HS-27A (cell line): ENCODE results near the gene SMIM10L2A.
"Not testable (repeated sequence)": the region's sequence is repeated elsewhere in the genome, so short reads cannot be mapped to it uniquely, and the experiment has no call there.

Source experiments
- DNase-seq: peaks from one replicate; pipeline ENCODE4 v3.0.0-alpha.2; 2012; ENCODE audit warnings: low read depth, missing footprints

Gene SMIM10L2A

DNA sequence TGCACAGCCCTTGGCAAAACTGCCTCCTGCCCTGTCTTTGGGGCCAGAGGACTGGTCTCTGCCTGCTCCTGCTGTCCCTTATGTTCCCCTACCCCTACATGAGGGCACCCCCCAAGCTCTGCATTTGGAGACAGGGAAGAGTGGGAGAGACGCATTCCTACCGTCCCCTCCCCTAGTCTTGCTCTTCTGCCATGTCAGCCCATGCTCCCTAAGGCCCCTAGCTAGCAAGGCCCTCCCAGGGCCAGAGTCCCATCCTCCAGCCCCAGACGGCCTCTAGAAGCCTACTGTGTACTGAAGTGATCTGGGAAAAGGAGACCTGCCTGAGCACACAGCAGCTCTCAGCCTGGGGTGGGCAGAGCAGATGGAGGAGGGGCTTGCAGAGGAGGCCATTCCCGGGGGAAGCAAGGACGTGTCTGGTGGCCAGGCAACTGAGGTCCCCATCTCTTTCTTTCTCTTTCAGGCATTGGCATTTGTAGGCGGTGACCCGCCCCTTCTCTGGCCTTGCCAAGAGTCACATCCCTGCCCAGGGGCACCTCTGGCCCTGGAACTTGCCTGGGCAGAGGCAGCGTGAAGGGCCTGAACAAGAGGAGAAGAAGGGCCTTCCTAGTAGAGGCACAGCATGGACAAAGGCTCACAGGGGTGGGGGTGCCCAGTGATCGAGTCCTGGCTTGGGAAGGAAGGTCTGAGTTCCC is 1.6 kb downstream of the SMIM10L2A start:
- not testable (repeated sequence) for DNase-seq

DNA sequence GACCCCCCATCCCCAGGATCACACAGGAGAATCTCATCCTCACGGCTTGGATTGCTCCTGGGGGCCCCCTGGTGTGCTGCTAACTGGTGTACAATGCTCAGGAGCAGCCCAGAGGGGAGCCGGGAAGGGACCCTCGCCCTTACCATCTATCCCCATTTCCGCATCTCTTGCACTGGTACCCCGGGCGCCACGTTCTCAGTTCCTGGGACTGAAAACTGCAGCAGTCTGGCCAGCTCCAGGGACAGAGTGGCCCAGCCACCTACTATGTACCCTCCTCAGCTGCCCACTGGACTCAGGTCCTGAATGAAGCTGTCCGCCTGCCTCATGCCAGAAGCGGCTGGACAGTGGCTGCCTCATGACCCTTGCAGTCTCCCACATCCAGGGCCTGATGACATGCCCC is 2.7 kb downstream of the SMIM10L2A start:
- DNase-seq: no peak

DNA sequence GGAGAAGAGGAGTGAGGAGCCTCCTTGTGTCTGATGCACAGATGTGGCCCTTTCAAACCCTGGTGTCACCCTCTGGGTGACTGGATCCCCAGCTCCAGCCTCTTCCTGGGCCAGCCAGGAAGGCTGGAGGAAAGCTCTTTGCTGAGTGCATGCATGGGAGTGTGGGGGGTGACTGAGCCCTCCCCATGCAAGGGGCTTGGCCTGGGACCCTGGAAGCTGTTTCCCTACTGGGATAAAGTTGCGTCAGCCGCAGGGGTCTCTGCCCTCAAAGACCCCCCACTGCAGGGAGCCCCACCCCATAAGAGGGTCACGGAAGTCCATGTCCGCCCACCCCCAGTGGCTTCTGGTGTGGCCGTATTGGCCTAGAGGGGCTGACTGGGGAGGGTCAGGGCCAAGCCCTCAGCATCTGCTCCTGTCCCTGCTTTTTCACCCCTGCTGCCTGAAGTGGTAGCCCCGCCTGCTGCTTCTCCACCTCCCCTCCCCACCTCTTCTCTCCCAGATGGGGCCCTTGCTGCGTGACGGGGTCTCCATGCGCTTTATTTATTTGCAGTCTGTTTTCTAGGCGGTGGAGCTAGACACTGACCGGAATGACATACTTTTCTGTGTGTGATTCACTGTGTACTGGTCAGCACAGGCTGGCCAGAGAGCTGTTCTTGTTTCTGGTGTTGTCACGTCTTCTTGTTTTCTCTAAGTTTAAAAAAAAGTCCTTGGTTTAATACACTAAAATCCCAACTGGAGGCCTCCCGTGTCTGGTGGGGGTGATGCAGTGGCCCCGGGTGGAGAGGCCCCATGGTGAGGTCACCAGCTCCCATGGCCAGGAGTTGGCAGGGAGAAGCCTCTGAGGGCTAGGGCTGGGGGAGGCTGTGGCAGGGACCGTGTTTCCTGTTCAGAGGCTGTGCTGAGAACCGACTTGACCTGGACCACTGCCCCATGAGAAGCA is 3.6 kb downstream of the SMIM10L2A start:
- no peak for DNase-seq

DNA sequence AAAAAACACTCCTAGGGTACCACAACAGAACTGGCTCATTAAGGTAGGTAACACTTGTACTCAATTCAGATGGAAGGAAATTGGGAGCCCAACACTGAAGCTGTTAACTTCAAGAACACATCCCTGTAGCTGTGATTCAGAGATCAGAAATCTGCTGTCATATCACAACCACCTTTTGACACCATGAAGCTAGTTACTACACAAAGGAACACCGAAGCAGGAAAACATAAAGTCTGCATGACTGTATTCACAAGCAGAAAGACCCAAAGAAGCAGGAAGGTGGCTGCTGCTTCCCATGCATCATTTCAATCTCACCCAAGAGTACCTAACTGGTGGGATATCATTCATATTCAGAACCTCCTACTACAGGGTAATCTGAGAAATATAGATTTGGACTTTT is 7.7 kb downstream of the SMIM10L2A start:
- DNase-seq: no peak

DNA sequence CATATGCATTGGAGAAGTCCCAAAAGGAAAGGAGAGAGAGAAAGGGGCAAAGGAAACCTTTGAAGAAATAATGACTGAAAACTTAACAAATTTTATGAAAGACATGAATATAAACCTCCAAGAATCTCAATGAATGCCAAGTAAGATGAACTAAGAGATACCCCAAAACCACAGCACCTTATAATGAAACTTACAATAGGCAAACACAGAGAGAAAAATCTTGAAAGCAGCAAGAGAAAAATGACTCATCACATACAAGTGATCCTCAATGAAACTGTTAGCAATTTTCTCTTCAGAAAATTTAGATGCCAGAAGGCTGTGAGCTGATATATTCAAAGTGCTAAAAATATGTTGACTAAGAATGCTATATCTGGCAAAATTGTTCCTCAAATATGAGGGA is 10.1 kb downstream of the SMIM10L2A start:
- DNase-seq: no peak

DNA sequence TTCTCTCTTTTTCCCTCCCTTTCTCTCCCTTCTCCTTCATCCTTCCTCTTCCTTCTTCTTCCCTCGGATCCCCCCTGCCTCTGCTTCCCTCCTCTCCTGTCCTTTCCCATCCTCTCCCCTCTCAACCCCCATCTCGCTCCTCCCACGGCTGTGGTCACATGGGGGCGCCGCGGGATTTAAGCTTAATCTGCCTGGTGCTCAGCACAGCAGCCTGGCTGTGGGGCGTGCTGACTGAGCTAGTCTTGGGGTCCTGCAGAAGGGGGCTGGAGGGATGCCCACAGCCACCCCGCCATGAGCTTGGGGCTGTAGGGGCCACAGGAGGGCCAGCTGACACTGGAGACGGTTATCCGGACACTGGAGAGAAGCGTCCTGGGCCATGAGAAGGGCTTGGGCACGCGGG is 10.7 kb downstream of the SMIM10L2A start:
- no peak for DNase-seq

DNA sequence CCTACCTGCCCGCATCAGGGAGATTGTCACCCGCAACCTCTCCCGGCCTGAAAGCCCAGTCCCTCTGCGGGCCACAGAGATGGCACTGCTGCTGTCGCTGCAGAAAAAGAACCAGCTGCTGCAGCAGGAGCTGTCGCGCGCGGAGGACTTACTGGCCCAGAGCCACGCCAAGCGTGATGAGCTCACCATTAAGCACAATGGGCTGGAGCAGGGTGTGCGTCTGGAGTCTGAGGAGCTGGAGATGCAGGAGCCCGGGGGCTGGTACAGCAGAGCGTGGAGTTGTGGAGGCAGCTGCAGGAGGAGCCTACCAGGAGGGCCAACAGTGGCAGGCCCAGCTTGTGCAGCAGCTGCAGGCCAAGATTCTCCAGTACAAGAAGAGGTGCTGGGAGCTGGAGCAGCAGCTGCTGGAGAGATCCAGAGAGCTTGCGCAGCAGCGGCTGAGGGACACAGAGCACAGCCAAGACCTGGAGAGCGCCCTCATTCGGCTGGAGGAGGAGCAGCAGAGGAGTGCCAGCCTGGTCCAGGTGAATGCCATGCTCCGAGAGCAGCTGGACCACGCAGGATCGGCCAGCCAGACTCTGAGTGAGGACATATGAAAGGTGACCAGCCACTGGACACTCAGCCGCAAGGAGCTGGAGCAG is 11.3 kb downstream of the SMIM10L2A start:
- no peak for DNase-seq

DNA sequence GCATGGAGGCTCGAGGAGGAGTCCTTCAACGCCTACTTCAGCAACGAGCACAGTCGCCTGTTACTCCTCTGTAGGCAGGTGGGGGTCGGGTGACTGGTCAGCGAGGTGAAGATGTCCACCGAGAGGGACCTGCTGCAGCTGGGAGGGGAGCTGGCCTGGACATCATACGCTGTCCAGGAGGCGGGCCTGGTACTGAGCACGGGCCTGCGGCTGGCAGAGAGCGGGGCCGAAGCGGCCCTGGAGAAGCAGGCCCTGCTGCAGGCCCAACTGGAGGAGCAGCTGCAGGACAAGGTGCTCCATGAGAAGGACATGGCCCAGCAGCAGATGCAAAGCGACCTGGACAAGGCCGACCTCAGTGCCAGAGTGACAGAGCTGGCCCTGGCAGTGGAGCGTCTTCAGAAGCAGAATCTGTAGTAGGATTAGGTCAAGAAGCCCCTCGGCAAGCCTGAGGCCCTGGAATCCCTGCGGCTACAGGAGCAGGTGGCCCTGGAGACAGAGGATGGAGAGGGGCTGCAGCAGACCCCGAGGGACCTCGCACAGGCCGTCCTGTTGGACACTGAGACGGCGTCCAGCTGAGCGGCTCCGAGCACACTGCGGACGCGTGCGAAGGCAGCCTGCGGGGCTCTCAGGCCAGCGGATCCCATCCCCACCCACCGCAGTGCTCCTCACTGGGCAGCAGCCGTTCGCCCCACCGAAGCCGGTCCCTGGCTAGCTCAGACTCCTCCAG is 11.9 kb downstream of the SMIM10L2A start:
- DNase-seq: no peak

DNA sequence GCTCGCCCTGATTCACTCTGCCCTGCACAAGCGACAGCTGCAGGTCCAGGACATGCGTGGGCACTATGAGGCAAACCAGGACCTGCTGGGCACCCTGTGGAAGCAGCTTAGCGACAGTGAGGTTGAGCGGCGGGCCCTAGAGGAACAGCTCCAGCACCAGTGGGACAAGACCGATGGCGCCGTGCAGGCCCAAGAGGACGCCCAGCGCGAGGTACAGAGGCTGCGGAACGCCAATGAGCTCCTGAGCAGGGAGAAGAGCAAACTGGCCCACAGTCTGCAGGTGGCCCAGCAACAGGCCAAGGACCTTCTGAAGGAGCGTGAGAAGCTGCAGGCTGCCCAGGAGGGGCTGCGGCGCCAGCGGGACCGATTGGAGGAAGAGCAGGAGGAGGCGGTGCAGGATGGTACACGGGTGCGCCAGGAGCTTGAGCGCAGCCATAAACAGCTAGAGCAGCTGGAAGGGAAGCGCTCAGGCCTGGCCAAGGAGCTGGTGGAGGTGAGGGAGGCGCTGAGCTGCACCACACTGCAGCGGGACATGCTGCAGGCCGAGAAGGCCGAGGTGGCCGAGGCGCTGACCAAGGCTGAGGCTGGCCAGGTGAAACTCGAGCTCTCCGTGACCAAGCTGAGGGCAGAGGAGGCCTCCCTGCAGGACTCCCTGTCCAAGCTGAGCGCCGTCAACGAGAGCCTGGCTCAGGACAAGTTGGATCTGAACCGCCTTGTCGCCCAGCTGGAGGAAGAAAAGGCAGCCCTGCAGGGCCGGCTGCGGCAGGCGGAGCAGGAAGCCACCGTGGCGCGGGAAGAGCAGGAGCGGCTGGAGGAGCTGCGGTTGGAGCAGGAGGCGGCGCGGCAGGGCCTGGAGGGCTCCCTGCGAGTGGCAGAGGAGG is 12.8 kb downstream of the SMIM10L2A start:
- no peak for DNase-seq

DNA sequence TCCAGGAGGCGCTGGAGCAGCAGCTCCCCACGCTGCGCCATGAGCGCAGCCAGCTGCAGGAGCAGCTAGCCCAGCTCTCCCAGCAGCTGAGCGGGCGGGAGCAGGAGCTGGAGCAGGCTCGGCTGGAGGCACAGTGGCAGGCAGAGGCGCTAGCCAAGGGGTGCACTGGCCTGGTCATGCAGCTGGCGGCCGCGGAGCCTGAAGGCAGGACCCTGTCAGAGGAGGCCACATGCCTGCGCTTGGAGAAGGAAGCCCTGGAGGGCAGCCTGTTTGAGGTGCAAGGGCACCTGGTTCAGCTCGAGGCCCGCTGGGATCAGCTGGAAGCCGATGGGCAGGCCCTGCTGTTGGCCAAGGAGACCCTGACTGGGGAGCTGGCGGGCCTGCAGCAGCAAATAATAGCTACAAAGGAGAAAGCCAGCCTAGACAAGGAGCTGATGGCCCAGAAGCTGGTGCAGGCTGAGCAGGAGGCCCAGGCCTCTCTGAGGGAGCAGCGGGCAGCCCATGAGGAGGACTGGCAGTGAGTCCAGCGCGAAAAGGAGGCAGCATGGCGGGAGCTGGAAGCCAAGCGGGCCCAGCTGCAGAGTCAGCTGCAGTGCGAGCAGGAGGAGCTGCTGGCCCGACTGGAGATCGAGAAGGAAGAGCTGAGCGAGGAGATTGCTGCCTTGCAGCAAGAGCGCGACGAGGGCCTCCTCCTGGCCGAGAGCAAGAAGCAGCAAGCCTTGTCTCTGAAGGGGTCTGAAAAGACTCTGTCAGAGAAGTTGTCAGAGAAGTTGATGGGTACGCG is 13.6 kb downstream of the SMIM10L2A start:
- DNase-seq: no peak

DNA sequence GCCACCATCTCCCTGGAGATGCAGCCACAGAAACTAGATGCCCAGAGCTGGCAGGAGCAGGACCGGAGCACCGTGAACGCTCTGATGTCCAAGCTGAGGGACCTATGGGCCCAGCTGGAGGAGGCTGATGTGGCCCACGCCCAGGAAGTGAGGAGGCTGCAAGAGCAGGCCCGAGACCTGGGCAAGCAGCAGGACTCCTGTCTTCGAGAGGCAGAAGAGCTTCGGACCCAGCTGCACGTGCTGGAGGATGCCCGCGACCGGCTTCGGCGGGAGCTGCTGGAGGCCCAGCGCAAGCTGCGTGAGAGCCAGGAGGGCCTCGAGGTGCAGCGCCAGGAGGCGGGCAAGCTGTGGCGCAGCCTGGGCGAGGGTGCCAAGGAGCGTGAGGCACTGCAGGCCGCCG is 14.2 kb downstream of the SMIM10L2A start:
- no peak for DNase-seq

DNA sequence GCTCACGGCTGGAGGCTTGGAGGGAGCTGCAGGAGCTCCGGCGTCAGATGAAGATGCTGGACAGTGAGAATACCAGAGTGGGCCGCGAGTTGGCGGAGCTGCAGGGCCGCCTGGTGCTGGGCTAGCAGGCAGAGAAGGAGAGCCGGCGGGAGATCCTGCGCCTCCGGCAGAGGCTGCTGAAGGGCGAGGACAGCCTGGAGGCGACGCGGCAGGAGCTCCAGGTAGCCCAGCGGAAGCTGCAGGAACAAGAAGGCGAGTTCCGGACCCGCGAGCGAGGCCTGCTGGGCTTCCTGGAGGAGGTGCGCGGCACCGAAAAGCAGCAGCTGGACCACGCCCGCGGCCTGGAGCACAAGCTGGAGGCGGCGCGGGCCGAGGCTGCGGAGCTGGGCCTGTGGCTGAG is 14.7 kb downstream of the SMIM10L2A start:
- DNase-seq: no peak

DNA sequence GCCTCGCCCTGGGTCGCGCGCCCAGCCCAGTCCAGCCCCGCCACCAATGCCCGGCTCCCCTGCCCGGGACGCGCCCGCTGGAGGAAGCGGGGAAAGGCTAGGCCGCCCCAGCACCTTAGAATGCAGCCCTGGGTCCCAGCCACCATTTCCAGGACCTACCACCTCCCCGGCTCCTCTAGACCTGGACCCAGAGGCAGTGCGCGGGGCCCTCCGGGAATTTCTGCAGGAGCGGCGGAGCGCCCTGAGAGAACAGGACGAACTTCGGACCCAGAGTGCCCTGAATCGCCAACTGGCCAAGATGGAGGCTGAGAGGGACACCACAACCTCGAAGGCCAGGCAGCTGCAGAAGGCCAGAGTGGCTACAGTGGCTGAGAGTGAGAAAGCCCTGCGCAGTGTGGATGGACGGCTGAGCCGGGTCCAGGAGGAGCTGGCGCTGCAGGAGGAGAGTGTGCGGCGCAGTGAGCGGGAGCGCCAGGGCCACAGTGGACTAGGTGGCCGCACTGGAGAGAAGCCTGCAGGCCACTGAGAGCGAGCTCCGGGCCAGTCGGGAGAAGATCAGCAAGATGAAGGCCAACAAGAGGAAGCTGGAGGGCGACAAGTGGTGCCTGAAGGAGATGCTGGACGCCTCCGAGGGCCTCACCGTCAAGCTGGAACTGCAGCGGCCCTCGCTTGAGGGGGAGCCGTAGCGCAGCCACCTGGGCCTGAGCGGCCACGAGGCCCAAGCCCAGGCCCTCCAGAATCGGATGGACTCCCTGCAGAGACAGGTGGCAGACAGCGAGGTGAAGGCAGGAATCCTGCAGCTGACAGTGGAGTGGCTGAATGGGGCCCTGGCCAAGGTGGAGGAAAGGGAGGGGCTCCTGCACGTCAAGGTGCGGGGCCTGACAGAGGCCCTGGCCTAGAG is 15.5 kb downstream of the SMIM10L2A start:
- no peak for DNase-seq

DNA sequence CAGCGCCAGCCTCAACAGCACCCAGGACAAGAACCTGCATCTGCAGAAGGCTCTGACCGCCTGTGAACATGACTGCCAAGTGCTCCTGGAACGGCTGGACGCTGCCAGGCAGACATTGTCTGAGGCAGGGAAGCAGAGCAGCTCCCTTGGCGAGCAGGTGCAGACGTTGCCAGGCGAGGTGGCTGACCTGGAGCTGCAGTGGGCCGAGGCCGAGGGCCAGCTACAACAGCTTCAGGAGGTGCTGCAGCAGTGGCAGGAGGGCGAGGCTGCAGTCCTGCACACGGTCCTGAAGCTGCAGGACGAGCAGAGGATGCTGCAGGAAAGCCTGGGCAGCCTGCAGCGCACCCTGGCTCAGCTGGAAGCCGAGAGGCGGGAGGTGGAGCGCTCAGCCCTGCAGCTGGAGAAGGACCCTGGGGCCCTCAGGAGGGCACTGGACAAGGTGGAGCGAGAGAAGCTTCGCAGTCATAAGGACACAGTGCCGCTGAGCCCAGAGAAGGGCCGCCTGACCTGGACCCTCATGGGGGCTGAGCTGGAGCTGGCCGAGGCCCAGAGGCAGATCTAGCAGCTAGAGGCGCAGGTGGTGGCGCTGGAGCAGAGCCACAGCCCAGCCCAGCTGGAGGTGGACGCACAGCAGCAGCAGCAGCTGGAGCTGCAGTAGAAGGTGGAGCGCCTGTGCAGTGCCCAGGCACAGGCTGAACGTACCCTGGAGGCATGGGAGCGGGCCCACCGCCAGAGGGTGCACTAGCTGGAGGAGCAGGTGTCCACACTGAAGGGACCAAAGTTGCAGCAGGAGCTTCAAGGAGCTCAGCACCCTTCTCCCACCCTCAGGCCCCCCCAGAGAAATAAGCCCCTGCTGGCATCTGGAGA is 16.4 kb downstream of the SMIM10L2A start:
- DNase-seq: no peak

DNA sequence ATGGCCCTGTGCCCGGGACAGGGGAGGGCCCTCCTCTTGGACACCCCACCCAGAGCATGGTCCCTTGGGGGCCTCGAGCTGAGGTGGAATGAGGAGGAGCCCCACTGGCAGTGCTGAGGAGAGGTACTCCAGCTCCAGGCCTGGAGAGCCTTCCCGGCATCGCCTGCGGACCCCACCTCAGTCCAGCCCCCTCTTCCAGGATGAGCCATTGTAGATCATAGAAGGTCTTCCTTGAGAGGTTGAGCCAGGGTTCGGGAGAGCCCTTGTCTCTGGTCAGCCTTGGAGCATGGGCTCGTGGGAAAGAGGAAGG is 16.9 kb downstream of the SMIM10L2A start:
- no peak for DNase-seq

DNA sequence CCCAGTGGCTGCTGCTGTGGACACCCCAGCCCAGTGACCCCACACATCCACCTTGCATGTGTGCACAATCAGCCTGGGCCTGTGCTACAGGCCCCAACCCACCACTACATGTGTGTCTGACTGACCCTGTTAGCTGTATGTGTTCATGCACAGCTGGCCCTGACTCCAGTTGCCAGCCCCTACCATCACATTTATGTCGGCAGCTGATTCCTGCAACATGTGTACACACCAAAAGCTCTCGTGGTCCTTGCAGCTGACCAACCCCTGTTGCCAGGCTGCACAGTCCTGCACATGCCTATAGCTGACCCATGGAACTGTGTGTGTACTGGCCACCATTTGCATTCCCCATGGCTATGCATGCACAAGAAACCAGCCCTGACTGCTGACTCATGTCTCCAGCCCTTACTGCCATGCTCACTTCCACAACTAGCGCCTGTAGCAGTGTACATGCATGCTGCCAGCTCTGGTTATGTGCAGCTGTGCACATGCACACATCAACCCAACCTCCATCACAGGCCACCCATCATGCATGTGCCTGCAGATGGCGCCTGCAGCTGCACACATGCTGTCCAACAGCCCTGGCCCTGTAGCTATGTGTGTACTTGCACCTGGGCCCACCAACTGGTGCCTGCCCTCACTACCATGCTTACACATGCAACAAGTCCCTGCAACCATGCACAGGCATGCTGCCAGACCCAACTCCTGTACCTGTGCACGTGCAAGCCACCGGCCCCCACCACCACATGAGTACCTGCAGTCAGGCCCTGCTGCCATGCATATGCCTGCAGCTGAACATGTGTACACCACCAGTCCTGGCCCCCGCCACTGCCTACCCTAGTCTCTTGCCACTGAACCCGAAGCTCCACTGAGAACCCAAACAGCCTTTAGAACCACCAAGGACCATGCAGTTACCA is 28.1 kb downstream of the SMIM10L2A start:
- DNase-seq: no peak

DNA sequence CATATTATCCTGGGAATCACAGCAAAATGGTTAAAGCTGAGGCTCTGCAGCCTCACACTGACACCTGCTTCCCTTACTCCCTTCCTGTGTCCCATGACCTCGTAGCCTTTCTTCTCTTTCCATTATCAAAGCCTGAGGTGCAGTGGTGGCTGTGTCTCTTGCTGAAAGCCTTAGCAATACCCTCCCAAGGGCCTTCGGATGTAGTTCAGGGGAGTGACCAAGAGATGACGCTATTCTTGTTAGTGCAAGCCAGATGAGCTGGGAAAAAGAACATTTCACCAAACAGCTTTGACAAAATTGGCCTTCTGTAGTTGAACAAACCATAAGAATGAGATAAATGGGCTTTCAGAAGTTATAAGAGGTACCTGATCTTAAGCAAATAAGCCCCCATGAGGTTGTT is 31.6 kb downstream of the SMIM10L2A start:
- no peak for DNase-seq
